Hepatocyte (in vitro differentiated cells): Measurements from ENCODE around the gene EDARADD.

ENCODE experiments used
- EZH2 ChIP-seq: fragments of 200-600 bp; sonication (generic); IDR thresholded peaks from 2 replicates; pipeline ENCODE4 v1.6.1; 2016; ENCODE audit warnings: antibody characterized with exemption, mild to moderate bottlenecking, borderline replicate concordance
- EZH2phosphoT487 ChIP-seq: fragments of 200-600 bp; sonication (generic); IDR thresholded peaks from one replicate; pipeline ENCODE4 v1.6.1; 2018; ENCODE audit warnings: antibody characterized with exemption, mild to moderate bottlenecking, low read depth, moderate library complexity; ENCODE audit not compliant: unreplicated experiment, severe bottlenecking
- TF ChIP-seq, protein P1 (sequence below): fragments of 200-600 bp; sonication (generic); IDR thresholded peaks from 2 replicates; pipeline ENCODE4 v1.5.1; 2016; ENCODE audit warnings: antibody characterized with exemption, mild to moderate bottlenecking; ENCODE audit not compliant: poor library complexity

- TF ChIP-seq, protein P1, sequence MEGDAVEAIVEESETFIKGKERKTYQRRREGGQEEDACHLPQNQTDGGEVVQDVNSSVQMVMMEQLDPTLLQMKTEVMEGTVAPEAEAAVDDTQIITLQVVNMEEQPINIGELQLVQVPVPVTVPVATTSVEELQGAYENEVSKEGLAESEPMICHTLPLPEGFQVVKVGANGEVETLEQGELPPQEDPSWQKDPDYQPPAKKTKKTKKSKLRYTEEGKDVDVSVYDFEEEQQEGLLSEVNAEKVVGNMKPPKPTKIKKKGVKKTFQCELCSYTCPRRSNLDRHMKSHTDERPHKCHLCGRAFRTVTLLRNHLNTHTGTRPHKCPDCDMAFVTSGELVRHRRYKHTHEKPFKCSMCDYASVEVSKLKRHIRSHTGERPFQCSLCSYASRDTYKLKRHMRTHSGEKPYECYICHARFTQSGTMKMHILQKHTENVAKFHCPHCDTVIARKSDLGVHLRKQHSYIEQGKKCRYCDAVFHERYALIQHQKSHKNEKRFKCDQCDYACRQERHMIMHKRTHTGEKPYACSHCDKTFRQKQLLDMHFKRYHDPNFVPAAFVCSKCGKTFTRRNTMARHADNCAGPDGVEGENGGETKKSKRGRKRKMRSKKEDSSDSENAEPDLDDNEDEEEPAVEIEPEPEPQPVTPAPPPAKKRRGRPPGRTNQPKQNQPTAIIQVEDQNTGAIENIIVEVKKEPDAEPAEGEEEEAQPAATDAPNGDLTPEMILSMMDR: no peak
- TF ChIP-seq EZH2 (no peak), EZH2phosphoT487 (no peak)
Measured at GRCh38 chr1:236520445-236521005, 126.4 kb downstream of the EDARADD start.
